GM23248 (cell line): Measurements from ENCODE around the gene GHR.

Source experiments
- EZH2 ChIP-seq: fragments of 200-600 bp; sonication (generic); IDR thresholded peaks from 2 replicates; pipeline ENCODE4 v1.6.1; 2018; ENCODE audit warnings: antibody characterized with exemption, mild to moderate bottlenecking; ENCODE audit not compliant: insufficient read depth, poor library complexity, severe bottlenecking
- EZH2phosphoT487 ChIP-seq: fragments of 200-600 bp; sonication (generic); IDR thresholded peaks from 2 replicates; pipeline ENCODE4 v1.6.1; 2018; ENCODE audit warnings: antibody characterized with exemption, moderate library complexity, mild to moderate bottlenecking, low read depth; ENCODE audit not compliant: insufficient read depth

GRCh38 chr5:42614509-42614908, 191.3 kb downstream of the GHR start:
- no peak for TF ChIP-seq EZH2phosphoT487
- no peak for TF ChIP-seq EZH2
